Measurements from ENCODE around the gene BATF3. TPM values are rescaled to one million over a fixed set of nuclear protein-coding genes. Genes with fewer than 3 reads are reported as not detected.
A peak's percentile ranks its signal among the peaks of the same experiment; 100 is the strongest.
"Not testable (repeated sequence)": the region's sequence is repeated elsewhere in the genome, so short reads cannot be mapped to it uniquely, and the experiment has no call there.

Gene BATF3
- total RNA-seq, 2 donors from 2014 or later: 3.4 TPM; not detected in 1

GRCh38 chr1:212640223-212640878 is 59.3 kb downstream of the BATF3 start:
- ATAC-seq: no peak
- TF ChIP-seq CTCF (IDR thresholded peaks at IDR 0.05) (no peak), POLR2A (IDR thresholded peaks at IDR 0.05) (no peak)
- no peak for DNase-seq
- no peak overlapping the region for H3K4me3 ChIP-seq
- intact Hi-C loops (cut with DNase I): no loop called here
- no peaks in the 10 kb centered on the region for H3K4me1 ChIP-seq
- no peaks in the 10 kb centered on the region for H3K27me3 ChIP-seq
- H3K9me3 ChIP-seq: no peaks in the 10 kb centered on the region
- H3K27ac ChIP-seq: no peak overlapping the region
- H3K36me3 ChIP-seq (replicated peaks in 1 of 2; ENCODE audit: insufficient read depth in 1 of 2, low read depth in 2 of 2): no peaks in the 10 kb centered on the region
- WGBS, 2 donors: 94 to 95% methylated on average over 3 of the region's 3 CpGs

- H3K4me1 ChIP-seq; ATAC-seq; intact Hi-C loops (cut with DNase I); H3K4me3 ChIP-seq; H3K9me3 ChIP-seq; H3K27ac ChIP-seq; DNase-seq; H3K36me3 ChIP-seq (replicated peaks in 1 of 2; ENCODE audit: insufficient read depth in 1 of 2, low read depth in 2 of 2); H3K27me3 ChIP-seq: not testable (repeated sequence)
- 78 to 92% methylated on average over 2 of the region's 2 CpGs for WGBS, 2 donors
Measured at GRCh38 chr1:212639524-212639923, 60.1 kb downstream of the BATF3 start.

- TF ChIP-seq CTCF (IDR thresholded peaks at IDR 0.05): no peak
- TF ChIP-seq POLR2A (IDR thresholded peaks at IDR 0.05): no peak
- no peak for ATAC-seq
- H3K27me3 ChIP-seq: no peaks in the 10 kb centered on the region
- DNase-seq: peak in 1 of 4 donors; percentile 25
- no peaks in the 10 kb centered on the region for H3K4me1 ChIP-seq
- intact Hi-C loops (cut with DNase I): no loop called here
- H3K9me3 ChIP-seq: no peaks in the 10 kb centered on the region
- peak overlapping the region in 2 of 4 donors; percentile 4 to 36 for H3K27ac ChIP-seq
- H3K4me3 ChIP-seq: no peak overlapping the region
- H3K36me3 ChIP-seq (replicated peaks in 1 of 2; ENCODE audit: insufficient read depth in 1 of 2, low read depth in 2 of 2): no peaks in the 10 kb centered on the region
- 36 to 53% methylated on average over 4 of the region's 4 CpGs for WGBS, 2 donors
Measured at GRCh38 chr1:212638492-212639151, 61.0 kb downstream of the BATF3 start.

- Histone ChIP-seq H3K9me3 (no peaks in the 10 kb centered on the region), H3K4me3 (no peak overlapping the region), H3K27me3 (no peaks in the 10 kb centered on the region), H3K36me3 (replicated peaks in 1 of 2; ENCODE audit: insufficient read depth in 1 of 2, low read depth in 2 of 2) (no peaks in the 10 kb centered on the region), H3K4me1 (no peaks in the 10 kb centered on the region), H3K27ac (peak overlapping the region in 2 of 4 donors; percentile 4 to 36)
- intact Hi-C loops (cut with DNase I): no loop called here
- WGBS, 2 donors: 55 to 58% methylated on average over 5 of the region's 5 CpGs
- TF ChIP-seq CTCF (IDR thresholded peaks at IDR 0.05) (no peak), POLR2A (IDR thresholded peaks at IDR 0.05) (no peak)
- ATAC-seq (no peak), DNase-seq (no peak)
Measured at GRCh38 chr1:212637902-212638301, 61.7 kb downstream of the BATF3 start.

Other genes starting within 250 kb of the BATF3 start
- 10 to 100 TPM in 1 of 2 donors, 1 to 10 TPM in 1; 8.6 to 27.0 TPM for gene ATF3, start 91.1 kb downstream of the BATF3 start, total RNA-seq
- gene NSL1, start 91.9 kb upstream of the BATF3 start, total RNA-seq: 10 to 100 TPM; 13.8 to 35.8 TPM
- gene TATDN3, start 92.1 kb upstream of the BATF3 start, total RNA-seq: 10 to 100 TPM in 1 of 2 donors, 1 to 10 TPM in 1; 6.3 to 10.6 TPM
- gene SPATA45, start 147.8 kb upstream of the BATF3 start, total RNA-seq: not detected
- 1 to 10 TPM; 4.2 to 4.6 TPM for gene FLVCR1, start 158.4 kb upstream of the BATF3 start, total RNA-seq